DMS 273 (cell line): Measurements from ENCODE around the gene LTBP1.

Source experiments
- DNase-seq: peaks from one replicate; lab custom pipeline; 2025; ENCODE audit not compliant: unreplicated experiment; lab: John Stamatoyannopoulos, UW

Gene LTBP1

DNA sequence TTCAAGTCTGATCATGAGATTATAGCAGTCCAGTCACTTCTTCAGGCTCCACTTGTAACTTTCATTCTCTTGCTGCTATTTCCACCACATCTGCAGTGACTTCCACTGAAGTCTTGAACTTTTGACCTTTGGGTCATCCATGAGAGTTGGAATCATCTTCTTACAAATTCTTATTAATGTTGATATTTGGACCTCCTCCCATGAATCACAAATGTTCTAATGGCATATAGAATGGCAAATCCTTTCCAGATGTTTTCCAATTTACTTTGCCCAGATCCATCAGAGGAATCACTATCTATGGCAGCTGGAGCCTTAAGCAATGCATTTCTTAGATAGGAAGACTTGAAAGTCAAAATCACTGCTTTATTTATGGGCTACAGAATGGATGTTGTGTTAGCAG, 159.4 kb downstream of the LTBP1 start:
- no peak for DNase-seq

DNA sequence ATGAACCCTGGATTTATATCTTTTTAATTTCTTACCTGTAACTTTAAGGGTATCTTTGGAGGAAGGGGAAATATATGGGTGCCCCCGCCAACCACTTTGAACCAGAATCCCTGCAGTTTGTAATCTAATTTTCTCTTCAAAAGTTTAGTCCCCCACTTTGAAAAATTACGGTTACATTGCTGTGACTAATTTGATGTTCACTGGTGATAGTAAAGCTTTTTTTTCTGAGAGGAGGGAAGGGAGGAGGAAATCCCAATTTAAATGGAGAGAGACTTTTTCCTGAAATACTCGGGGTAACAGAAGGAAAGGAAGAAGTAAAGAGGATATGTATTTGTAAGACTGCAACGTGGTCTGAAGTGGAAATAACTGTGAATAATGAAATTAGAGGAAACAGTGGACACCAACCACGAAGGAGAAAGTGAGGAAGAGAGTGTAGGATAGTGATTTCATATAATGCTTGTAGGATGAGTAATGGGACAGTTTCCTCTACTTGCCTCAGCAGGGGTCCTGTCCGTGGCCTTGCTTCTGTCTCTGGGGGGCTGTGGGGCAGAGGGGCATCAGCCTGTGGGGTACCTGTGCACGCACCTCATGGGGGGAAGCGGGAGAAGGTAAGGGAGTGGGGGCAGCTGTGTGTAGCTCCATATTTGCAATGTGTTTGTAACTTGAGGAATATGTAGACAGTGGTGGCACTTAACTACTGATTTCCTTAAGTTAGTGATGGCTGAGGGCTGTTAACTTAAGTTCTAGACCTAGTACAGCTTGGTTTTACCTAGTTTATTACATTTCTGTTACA, 161.1 kb downstream of the LTBP1 start:
- DNase-seq = no peak

DNA sequence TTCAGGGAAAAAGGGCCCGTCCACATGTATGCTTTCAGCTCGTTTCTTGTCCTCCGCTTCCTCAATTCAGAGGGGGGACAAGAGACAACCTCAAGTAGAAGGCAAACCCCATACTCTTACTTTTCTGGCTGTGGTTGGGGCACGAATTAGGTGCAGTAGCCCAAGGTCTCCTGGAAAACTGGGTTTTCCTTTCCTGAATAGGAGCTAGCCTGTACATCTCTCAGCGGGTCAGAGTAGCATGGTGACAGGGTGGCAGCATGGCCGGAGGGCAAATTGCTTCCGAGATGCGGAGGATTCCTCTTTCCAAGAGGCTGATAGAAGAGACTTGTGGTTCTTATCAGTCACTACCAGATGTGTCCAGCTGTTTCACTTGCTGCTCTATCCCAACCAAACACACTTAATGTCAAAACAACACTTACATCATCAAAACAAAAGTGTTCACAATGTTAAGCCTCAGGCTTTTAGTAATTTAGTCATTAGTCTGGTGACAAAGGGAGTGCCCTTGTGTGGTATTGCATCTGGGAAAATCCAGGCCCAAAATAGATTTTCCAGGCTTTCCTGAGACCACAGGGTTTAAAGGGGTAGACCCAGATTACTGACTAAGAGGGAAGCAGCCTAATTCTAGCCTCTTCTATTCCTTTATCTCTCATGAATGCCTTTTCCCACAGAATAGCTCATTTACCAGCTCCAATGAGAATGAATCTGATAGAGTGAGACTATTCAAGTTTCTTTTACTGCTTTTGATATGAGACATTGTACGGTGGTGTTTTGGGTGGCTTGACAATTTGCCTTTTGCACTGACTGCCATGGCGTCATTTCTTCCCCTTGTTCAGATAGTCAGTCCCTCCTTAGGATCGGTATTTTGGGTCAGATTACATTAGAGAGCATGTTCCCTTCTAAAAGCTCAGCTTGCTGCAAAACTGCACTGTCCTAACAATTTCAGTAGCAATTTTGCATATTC, 162.0 kb downstream of the LTBP1 start:
- no peak for DNase-seq

DNA sequence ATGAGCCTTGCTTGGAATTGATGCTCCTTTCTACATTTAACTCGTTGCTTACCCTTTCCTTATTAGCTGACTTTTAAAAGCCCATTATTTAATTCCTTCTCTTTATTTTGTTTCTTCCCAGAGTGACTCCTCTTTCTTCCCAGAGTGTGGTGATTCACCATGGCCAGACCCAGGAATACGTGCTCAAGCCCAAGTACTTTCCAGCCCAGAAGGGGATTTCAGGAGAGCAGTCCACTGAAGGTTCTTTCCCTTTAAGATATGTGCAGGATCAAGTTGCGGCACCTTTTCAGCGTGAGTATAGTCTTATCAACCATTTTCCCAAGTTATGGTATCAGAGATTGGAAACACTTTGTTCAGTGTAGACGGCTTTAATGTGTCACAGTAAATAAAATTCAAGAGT, 163.7 kb downstream of the LTBP1 start:
- DNase-seq = no peak

DNA sequence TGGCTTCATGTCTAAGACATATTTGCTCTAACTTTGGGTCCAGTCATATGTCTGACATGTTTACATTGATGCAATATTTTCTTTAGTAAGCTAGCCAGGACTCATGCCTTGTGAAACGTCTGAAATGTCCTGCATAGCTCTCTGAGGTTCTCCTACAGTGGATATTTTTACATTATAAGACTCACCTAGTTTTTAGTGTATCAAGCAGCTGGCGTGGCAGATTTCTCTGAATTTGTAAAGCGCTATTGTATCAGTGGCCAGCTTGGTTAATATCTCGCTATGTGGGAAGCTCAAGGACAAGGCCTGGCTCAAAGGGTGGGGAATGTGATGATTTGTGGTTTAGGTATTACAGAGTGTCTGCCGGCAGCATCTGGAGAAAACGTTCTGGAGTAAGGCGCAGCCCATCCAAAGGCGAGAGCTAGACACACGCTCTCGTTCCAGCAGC, 164.3 kb downstream of the LTBP1 start:
- no peak for DNase-seq

DNA sequence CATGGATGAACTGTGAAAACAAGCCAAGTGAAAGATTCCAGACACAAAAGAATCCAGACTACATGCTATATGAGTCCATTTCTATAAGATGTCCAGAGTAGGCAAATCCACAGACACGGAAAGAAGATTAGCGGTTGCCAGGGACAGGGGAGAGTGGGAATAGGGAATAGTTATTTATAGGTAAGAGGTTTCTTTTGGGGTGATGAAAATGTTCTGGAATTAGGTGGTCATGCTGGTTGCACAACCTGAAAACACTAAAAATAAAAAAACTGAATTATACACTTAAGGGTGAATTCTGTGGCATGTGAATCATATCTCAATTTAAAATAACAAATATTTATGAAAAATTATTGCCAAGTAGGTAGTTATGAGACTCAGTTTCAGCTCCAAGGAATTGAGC, 168.4 kb downstream of the LTBP1 start:
- no peak for DNase-seq

DNA sequence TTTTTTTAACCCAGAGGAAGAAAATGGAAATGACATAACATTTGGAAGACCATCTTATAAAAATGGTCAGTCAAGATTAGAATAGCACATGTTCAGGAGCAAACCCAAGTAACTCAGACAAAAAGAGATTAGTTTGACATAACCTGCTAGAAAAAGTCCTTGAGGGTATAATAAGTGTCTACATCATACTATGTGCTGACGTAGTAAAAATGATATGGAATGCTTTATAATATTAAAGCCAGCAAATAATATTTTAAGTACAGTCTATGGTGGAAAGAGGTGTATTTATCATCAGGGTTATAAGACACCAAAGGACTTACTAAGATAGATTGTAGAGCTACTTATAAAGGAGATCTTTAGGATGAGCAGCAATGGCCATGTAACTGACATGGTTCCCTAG, 169.0 kb downstream of the LTBP1 start:
- DNase-seq = no peak

DNA sequence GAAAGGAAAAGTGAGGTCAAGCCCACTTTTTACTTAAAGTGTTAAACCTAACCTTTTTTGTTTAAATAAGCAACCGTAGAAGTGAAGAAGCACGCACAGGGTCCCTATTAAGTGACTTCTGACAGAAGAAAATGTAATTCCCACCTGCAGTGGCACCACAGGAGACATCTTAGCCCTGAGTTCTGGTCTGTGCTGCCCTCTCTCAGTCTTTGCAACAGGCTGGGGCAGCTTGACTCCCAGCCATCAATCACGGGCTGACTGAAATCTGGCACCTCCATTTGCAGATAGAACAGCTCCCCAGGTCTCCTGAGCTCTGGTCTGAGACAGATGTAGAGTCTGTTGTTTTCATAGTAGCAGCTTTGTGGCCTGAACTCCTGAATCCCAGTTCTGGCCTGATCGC, 170.0 kb downstream of the LTBP1 start:
- peak; percentile 63 for DNase-seq

DNA sequence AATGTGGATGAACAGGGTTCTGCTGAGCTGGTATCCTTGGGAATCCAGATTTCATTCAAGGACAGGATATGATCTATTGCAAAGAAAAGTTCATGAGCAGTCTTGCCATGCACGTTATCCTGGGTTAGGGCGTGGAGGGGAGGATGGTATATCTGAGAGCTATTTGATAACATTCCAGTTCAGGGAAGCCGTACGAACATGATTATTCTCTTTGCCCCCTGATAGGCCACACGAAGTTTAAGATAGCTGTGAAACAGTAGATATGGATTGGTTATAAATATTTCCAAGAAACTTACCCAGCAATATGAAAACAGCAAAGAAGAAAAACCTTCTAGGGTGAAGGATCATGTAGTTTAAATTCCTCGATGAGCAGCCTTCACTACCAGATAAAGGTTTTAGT, 171.9 kb downstream of the LTBP1 start:
- DNase-seq = no peak

DNA sequence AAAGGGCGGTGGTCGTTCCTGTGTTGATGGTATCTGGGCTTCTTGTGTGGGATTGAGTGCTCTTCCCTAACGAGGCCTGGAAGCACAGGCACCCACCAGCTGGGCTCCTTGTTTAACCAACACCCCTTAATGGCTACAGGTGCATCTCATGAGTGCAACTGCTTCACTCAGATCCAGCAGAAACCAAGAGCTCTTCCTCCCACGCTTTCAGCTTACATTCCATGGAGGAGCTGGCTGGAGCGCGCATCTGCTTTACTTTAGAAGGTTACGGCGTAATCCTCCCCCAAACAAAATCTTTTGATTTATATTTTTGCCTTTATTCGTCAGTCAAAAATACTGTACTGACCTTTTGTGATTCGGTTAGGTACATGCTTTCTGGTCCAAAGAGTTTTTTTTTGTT, 174.7 kb downstream of the LTBP1 start:
- DNase-seq = no peak

DNA sequence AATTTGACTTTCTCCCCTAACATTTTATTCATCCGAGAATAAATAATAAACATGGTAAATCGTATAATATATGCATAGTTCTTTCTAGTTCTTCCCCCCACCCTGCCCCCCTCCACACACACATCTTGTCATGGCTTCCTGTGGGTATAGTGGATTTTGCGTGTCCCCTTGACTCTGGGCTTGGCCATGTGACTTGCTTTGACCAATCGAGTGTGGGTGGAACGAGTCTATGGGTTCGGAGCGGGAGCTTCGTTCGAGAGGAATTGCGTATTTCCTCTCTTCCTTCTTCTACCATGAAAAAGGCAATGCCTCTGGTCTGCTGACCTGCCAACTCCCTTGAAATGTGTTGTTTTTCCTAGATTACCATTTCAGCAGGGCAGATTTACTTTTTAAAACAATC, 175.2 kb downstream of the LTBP1 start:
- no peak for DNase-seq

DNA sequence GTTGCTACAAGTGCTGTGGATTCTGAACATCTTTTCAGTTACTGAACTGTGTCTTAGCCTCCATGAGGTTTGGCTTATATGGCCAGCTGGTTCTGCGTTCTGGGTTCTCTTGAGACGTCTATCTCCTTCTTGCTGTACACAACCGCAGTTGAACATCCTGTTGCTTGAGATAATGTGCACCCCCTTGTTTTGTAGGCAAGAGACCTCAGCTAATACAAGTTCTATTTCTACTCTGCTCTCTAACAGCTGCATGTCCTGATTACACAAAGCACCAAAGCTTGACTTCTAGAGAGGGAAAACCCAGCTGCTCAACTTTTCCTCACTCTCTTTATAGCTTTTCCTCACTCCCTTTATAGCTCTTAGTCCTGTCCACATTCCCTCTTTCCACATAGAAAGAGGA, 176.0 kb downstream of the LTBP1 start:
- no peak for DNase-seq

DNA sequence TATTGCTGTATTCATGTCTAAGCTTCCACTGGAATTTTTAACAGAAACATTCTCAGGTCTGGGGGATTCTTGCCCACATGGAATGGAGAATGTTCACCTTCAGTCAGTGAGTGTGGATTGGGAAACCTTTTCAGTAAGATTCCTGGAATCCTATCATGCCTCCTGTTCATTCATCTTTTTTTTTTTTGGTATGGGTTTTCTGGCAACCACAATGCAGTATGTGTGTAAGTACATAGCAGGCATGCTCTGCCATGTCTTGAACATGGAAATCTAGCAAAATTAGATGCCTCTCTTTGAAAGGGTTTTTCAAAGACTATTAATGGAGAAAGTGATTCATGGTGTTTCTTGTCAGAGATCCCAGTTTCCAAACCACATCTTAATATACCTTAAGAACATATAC, 176.5 kb downstream of the LTBP1 start:
- DNase-seq = no peak

DNA sequence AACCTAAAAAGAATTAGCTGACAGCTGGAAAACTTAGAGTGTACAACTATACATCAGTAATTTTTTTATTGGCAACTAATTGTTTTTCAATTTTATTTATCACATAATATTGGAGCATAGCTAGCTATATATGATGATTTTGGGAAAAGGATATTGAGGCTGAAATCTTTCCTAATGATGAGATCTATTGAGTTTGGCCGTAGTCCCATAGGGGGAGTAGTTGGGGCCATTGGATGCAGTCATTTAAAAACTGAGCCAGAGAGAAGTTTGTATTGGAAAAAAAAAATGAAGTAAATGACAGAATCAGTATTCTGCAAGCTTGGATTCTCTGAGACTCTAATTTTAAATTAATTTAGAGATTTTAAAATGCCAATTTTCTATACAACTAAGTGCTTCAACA, 179.8 kb downstream of the LTBP1 start:
- peak; percentile 9 for DNase-seq

DNA sequence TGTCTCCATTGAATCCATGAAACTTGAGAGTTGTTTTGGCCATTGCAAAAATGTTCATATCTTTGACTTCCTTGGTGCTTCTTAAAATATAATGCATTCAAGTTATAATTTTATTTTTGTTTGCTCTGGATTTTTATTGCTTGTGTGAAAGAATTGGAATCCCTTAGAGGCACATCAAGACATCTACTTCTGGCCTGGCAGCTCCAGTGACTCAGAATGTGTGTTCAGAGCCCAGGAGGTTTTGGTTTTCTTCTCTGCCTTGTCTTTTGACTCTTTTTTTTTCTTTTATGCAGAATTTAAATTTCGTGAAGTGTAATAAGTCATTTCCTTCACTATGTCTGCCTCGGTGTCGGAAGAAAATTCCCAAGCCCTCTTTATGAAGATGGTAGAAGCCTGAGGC, 180.2 kb downstream of the LTBP1 start:
- no peak for DNase-seq

DNA sequence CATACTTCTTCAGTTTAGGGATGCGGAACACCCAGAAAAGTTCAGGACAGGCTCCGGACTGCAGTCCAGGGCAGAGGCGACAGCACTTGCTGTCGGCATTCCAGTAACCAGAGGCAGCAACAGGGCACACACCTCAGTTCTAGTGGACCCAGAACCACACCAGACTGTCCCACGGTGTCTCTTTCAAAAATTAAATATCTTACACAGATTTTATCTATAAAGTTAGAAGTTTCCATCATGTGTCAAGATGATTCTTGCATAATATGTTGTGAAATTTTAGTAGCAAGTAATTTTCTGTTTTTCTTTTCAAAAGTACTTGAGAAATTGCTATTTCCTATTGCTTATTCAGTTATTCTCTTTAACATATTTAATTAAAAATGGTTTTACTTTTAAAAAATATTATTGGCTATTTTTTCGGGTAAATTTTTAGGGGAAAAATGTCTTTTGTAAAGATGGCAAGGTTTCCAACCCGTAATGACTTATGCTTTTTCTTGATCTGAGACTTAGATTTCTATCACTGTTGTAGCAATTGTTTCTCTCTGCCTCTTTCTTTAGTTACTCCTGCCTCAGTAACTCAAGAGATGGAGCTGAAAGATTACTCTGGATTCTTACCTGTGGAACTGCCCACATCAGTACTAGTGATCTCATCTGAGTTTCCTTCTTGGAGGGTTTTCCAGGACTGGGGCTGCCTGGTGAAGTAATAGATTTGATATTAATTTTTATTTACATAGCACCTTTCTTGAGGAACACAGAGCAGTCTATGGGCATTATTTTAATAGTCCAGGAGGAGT, 182.7 kb downstream of the LTBP1 start:
- DNase-seq = no peak

DNA sequence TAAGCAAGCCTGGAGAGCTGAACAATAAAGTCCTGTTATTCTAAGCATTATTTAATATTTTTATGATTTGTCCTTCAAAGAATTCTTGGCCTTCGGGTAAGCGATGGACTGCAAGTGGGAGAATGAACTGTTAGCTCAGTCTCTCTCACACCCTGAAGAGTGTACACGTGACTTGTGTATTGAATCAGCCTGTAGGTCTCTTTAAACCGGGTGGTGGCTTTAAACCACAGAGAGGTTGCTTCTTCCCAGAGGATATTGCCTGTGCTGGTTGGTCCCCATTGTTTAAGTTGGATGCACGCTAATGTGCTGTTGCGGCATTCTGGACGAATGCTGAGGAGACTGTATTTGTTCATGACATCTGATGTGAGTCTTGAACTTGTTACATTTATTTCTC, 183.3 kb downstream of the LTBP1 start:
- no peak for DNase-seq

DNA sequence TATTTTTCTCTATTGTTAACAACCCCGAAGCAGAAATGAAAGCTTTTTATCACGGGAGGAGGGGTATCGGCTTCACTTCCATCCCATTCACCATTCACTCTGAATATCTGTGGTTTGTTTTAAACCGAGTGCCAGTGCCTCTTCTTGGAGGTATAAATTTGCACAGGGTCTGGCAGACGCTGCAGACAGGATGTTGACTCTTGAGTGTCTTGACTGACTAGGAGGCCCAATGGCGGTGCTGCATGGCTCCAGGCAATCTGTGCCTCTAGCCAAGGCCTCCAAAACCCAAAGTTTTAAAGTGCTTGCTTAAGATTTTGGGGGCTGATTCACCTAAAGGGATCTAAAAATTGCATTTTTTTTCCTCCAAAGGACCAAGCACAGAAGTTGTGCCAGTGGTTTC, 183.8 kb downstream of the LTBP1 start:
- no peak for DNase-seq

DNA sequence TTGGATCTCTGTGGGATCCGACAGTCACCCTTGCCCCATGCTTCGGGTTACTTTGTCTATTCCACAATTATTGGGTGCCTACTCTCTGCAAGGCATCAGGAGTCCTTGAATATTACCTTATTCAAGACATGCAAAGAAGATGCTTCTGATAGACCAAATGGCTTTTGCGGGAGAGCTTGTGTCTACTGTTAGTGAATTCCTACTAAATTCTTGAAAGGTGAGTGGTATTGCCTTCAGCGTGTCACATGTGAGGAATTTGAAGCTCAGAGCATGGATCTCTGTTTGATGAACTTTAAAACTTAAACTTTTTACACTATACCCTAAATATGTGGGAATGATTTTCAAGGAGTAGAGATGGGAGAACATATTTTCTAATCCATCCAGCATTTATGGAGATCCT, 184.4 kb downstream of the LTBP1 start:
- no peak for DNase-seq

DNA sequence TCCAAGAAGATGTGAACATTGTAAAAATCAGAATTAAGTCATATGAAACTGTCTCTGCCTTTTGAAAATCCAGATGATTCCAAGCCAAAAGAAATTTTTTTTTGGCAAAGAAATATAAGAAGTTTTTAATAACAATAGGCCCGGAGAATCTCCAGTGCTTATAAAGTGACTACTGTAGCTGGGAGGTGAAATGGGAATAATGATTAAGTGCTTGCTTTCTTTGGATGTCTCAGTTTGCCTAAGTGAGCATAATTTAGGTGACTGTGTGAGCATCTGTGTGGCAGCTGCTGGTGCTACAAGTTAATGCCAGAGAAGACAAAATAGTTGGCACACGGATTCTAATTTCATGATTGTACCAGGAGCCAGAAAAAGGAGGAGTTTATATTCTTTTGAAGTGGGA, 185.0 kb downstream of the LTBP1 start:
- DNase-seq = peak; percentile 75

DNA sequence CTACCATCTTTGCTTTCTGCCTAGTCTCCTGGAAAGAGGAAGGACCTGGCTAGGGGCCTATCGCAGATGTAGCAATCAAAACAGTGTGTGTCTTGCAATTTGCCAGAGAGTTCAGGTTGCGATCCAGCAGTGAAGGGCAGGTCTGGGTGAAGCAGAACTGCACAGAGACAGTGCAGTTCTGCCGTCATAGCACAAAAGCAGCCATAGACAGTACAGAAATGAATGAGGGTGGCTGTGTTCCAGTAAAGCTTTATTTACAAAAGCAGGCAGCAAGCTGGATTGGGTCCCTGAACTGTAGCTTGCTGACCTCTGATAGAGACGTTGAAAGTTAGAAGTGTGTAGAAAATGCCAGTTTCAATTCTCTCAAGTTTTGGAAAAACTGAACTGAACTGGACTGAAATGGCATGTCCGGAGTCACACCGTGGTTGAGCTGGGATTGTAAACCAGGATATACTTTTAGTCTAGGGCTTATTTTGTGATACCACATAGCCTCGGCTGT, 186.8 kb downstream of the LTBP1 start:
- peak; percentile 33 for DNase-seq
